Measurements from ENCODE around the gene DOCK10. TPM values are rescaled to one million over a fixed set of nuclear protein-coding genes. Genes with fewer than 3 reads are reported as not detected.

Gene DOCK10
- total and polyA plus RNA-seq, 9 of the 15 experiments (the other 6 are each of a cell fraction or from before 2014, with no cell fraction given), result 0.01 to 0.87 (median 0.18) TPM

DNA sequence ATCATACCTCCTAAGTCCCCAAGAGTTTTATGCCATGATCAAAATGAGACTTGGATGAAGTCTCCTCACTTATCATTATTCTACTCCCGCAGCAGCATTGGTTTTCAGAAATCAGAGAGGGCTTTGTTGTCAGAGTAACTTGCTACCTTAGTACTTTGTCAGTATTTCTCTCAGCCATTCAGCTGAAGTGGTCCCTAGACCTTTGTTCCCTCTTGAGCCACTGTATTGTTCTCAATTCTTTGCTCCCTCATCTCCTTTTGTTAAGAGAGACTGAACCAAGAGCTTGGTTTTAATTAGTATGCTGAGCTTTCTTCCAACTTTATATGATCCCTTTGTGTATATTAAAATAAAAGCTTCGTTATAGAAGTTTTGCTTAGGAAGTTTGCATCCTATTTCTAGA lies 133.4 kb downstream of the DOCK10 start (continued):
- TF ChIP-seq GABPA (tag; conservative IDR thresholded peaks at IDR 0.05; ENCODE audit: low read depth) (no peak), PCBP2 (IDR thresholded peaks at IDR 0.05; ENCODE audit: low read depth, low read length, poor library complexity, severe bottlenecking) (no peak), TEAD1 (CRISPR knock-in tag; IDR thresholded peaks at IDR 0.05) (no peak), HNRNPL (IDR thresholded peaks at IDR 0.05; ENCODE audit: low read depth, low read length) (no peak)

DNA sequence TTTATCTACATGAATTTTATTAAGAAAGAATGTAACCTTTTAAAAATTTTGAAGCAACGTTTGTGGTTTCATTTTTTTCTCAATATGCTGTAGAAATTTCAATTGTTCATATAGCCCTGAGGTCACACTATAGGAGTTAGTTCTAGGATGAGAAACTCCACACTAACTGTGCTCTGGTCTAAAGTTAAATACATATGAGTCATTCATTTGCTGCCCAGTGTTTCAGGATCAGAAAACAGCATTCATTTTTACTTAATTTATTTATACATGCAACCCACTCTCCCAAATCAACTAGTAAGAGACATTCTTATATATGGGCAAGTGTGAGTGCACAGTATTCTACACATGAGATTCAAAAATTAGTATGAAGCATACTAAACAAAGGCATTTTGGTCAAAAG lies 137.9 kb downstream of the DOCK10 start:
- ChIA-PET CTCF (ENCODE audit: low intra/inter-chr PET ratio) (no interaction called here), POLR2A (no interaction called here)
- Histone ChIP-seq H3K27me3 (ENCODE audit: control insufficient read depth in 2 of 2, insufficient read depth in 2 of 2, low read length in 2 of 2) (no peaks in the 10 kb centered on the region), H3K79me2 (ENCODE audit: control insufficient read depth, insufficient read depth, low read length) (no peaks in the 10 kb centered on the region), H3K9me1 (ENCODE audit: control insufficient read depth, insufficient read depth, low read length) (no peaks in the 10 kb centered on the region), H3K36me3 (ENCODE audit: control insufficient read depth, insufficient read depth, low read length) (no peaks in the 10 kb centered on the region), H3K4me3 (no peak overlapping the region), H2AFZ (ENCODE audit: low read depth, low read length) (no peak overlapping the region), H4K20me1 (replicated peaks; ENCODE audit: control insufficient read depth, insufficient read depth, low read length) (no peaks in the 10 kb centered on the region), H3K9ac (ENCODE audit: insufficient read depth in 1 of 2, low read depth in 2 of 2, low read length in 2 of 2) (no peak overlapping the region), H3K4me2 (ENCODE audit: insufficient read depth, low read length) (no peak overlapping the region), H3K4me1 (replicated peaks in 1 of 2; ENCODE audit: control insufficient read depth in 2 of 2, insufficient read depth in 2 of 2, low read length in 2 of 2) (no peaks in the 10 kb centered on the region), H3K9me3 (replicated peaks; ENCODE audit: control insufficient read depth, insufficient read depth, low read depth, low read length) (no peaks in the 10 kb centered on the region), H3K27ac (ENCODE audit: extremely low read depth, low read depth, low read length) (no peak overlapping the region)
- WGBS (ENCODE audit: insufficient coverage, low coverage, missing lambda C conversion rate), result 0% methylated on average over 1 of the region's 1 CpG
- no TSS peak for BruUV-seq (replicated peaks)
- in situ Hi-C loops (cut with MboI), result no loop called here
- intact Hi-C loops (cut with micrococcal nuclease), result no loop called here
- DNase-seq (ENCODE audit: extremely low read depth in 1 of 4, low spot score in 3 of 4) (no peak), FAIRE-seq (no peak), ATAC-seq (no peak)
- no peak for TF ChIP-seq PRPF4 (IDR thresholded peaks at IDR 0.05; ENCODE audit: insufficient read depth, low read depth, low read length, poor library complexity, severe bottlenecking)
- TF ChIP-seq, protein P1, sequence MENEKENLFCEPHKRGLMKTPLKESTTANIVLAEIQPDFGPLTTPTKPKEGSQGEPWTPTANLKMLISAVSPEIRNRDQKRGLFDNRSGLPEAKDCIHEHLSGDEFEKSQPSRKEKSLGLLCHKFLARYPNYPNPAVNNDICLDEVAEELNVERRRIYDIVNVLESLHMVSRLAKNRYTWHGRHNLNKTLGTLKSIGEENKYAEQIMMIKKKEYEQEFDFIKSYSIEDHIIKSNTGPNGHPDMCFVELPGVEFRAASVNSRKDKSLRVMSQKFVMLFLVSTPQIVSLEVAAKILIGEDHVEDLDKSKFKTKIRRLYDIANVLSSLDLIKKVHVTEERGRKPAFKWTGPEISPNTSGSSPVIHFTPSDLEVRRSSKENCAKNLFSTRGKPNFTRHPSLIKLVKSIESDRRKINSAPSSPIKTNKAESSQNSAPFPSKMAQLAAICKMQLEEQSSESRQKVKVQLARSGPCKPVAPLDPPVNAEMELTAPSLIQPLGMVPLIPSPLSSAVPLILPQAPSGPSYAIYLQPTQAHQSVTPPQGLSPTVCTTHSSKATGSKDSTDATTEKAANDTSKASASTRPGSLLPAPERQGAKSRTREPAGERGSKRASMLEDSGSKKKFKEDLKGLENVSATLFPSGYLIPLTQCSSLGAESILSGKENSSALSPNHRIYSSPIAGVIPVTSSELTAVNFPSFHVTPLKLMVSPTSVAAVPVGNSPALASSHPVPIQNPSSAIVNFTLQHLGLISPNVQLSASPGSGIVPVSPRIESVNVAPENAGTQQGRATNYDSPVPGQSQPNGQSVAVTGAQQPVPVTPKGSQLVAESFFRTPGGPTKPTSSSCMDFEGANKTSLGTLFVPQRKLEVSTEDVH (IDR thresholded peaks at IDR 0.05; ENCODE audit: low read depth, partially characterized antibody), result no peak
- TF ChIP-seq, protein P2, sequence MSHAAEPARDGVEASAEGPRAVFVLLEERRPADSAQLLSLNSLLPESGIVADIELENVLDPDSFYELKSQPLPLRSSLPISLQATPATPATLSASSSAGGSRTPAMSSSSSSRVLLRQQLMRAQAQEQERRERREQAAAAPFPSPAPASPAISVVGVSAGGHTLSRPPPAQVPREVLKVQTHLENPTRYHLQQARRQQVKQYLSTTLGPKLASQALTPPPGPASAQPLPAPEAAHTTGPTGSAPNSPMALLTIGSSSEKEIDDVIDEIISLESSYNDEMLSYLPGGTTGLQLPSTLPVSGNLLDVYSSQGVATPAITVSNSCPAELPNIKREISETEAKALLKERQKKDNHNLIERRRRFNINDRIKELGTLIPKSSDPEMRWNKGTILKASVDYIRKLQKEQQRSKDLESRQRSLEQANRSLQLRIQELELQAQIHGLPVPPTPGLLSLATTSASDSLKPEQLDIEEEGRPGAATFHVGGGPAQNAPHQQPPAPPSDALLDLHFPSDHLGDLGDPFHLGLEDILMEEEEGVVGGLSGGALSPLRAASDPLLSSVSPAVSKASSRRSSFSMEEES (CRISPR knock-in tag; IDR thresholded peaks at IDR 0.05), result no peak
- no peak for TF ChIP-seq STAT5B (CRISPR knock-in tag; IDR thresholded peaks at IDR 0.05)
- TF ChIP-seq, protein P3, sequence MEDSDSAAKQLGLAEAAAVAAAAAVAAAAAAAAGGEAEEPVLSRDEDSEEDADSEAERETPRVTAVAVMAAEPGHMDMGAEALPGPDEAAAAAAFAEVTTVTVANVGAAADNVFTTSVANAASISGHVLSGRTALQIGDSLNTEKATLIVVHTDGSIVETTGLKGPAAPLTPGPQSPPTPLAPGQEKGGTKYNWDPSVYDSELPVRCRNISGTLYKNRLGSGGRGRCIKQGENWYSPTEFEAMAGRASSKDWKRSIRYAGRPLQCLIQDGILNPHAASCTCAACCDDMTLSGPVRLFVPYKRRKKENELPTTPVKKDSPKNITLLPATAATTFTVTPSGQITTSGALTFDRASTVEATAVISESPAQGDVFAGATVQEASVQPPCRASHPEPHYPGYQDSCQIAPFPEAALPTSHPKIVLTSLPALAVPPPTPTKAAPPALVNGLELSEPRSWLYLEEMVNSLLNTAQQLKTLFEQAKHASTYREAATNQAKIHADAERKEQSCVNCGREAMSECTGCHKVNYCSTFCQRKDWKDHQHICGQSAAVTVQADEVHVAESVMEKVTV (CRISPR knock-in tag; IDR thresholded peaks at IDR 0.05), result no peak
- no peak for TF ChIP-seq NCOR1 (IDR thresholded peaks at IDR 0.05)
- TF ChIP-seq ZNF75A (CRISPR knock-in tag; IDR thresholded peaks at IDR 0.05), result no peak
- TF ChIP-seq BHLHE40 (IDR thresholded peaks at IDR 0.05; ENCODE audit: low read length), result no peak

Data from K562 (cell line).